Smooth muscle cell of trachea (primary cell): Measurements from ENCODE around the gene SLC29A2. TPM values are rescaled to one million over a fixed set of nuclear protein-coding genes. Genes with fewer than 3 reads are reported as not detected.

Source experiments
- total RNA-seq: library from RNA; depleted of rRNA; stranded (reverse); fragments of >200 nt; gene quantifications from 2 replicates; pipeline ENCODE4 v1.2.1, GENCODE V29; 2014

SLC29A2 gene
- 0.58 and 0.66 TPM in 2 replicates for total RNA-seq

GRCh38 chr11:66371627-66372415 lies at the start of gene SLC29A2:
Gene SLC29A2 (minus strand): TSS chr11:66371760. CDS start chr11:66371591, 169 bp downstream.

GRCh38 chr11:66420671-66421476 lies 49.3 kb upstream of the SLC29A2 start, which contains the start of gene NPAS4:
Gene NPAS4 (plus strand): TSS chr11:66421035. CDS start chr11:66421180, 145 bp downstream.

GRCh38 chr11:66347425-66348276 lies 23.9 kb downstream of the SLC29A2 start, which contains the start of gene B4GAT1:
Gene B4GAT1 (minus strand): TSS chr11:66347629. CDS start chr11:66347545, 84 bp downstream.

DNA sequence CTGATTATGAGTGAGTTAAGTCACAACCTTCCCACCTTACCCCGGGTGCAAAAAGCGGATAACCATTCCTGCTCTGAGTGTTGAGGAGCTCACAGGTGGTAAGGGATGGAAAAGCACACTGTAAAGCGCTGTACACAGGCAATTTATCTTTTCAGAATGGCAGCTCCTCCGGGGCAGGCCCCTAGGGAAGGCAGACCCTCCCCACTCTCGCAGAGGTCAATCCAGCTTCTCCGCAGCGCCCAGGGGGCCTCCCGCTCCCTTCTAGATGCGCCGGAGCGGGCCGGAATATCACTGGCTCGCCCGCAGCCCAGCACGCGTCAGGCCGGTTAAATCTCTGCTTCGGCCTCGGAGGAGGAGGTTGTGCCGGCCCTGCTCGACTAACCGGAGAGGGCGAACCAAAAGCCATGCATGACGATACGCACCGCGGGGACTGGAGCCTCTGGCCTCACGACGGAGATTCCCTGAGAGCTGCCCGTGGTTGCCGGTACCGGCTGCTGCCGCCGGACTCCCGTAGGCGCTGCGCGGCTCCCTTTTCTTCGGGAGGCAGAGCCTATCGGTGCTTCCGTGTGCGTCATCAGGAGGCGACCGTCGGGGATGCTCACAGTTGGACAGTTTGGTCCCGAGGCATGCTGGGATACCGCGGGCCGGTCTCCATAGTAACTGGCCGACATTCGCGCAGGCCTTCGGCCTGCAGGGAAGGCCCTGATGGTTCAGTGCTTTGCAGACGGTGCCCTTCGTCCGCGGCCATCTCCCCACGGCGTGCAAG lies 26.8 kb downstream of the SLC29A2 start, which contains the start of gene BRMS1:
BRMS1 (minus strand) TSS at position 555 of the 766 bp plus-strand sequence. CDS start 2,870 bp downstream, outside the sequence.

GRCh38 chr11:66336234-66337102 lies 35.1 kb downstream of the SLC29A2 start, which contains the start of gene RIN1:
Gene RIN1 (minus strand): TSS chr11:66336434. CDS start chr11:66336402, 32 bp downstream.

DNA sequence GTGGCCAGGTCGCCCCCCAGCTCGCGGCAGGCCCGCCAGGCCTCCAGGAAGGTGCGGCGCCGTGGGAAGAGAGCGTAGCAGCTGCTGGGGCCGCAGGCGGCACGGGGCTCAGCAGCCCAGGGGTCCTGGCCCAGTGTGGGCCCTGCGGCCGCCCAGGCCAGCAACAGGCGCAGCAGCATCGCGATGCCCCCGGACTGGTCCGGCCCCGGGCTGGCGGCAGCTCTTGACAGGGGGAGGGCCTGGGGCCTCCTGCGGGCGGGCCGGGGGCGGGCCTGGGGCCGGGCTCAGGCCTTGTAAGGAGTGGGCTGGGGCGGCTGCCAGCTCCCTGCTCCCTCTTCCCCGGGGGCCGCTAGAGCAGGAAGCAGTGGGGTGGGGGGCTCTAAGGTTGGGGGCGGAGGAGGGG lies 54.7 kb downstream of the SLC29A2 start, which contains the start of gene CD248:
CD248 (minus strand) TSS at position 196 of the 403 bp plus-strand sequence; CDS start at position 179, 17 bp downstream.

Other genes starting within 250 kb of the SLC29A2 start
- gene KLC2, start 114.1 kb downstream of the SLC29A2 start, total RNA-seq, result 10.5 and 25.1 TPM in 2 replicates
- 103 and 130 TPM in 2 replicates for gene RAB1B, start 103.1 kb downstream of the SLC29A2 start, total RNA-seq
- gene CNIH2, start 93.6 kb downstream of the SLC29A2 start, total RNA-seq, result 0.15 and 0.17 TPM in 2 replicates
- 143 and 179 TPM in 2 replicates for gene YIF1A, start 82.6 kb downstream of the SLC29A2 start, total RNA-seq
- gene TMEM151A, start 79.9 kb downstream of the SLC29A2 start, total RNA-seq, result 0.66 TPM in 1 of 2 replicates, not detected in the other
- 341 and 371 TPM in 2 replicates for gene CD248, start 54.7 kb downstream of the SLC29A2 start, total RNA-seq
- gene RIN1, start 35.3 kb downstream of the SLC29A2 start, total RNA-seq, result 44.8 and 54.4 TPM in 2 replicates
- 36.9 and 65.2 TPM in 2 replicates for gene BRMS1, start 26.7 kb downstream of the SLC29A2 start, total RNA-seq
- gene B4GAT1, start 24.1 kb downstream of the SLC29A2 start, total RNA-seq, result 41.3 and 58.1 TPM in 2 replicates
- gene NPAS4, start 49.3 kb upstream of the SLC29A2 start, total RNA-seq, result 0.29 TPM in 1 of 2 replicates, not detected in the other
- 37.1 and 69.4 TPM in 2 replicates for gene MRPL11, start 67.1 kb upstream of the SLC29A2 start, total RNA-seq
- gene PELI3, start 95.1 kb upstream of the SLC29A2 start, total RNA-seq, result 15.3 and 28.0 TPM in 2 replicates
- 40.1 and 58.4 TPM in 2 replicates for gene DPP3, start 108.7 kb upstream of the SLC29A2 start, total RNA-seq
- gene BBS1, start 138.9 kb upstream of the SLC29A2 start, total RNA-seq, result 32.9 and 45.7 TPM in 2 replicates
- 10.6 and 21.3 TPM in 2 replicates for gene ZDHHC24, start 174.3 kb upstream of the SLC29A2 start, total RNA-seq
- gene ACTN3, start 175.1 kb upstream of the SLC29A2 start, total RNA-seq, result 0.17 TPM in 1 of 2 replicates, not detected in the other
- gene CTSF, start 196.8 kb upstream of the SLC29A2 start, total RNA-seq, result 15.0 and 59.5 TPM in 2 replicates
- gene CCDC87, start 221.3 kb upstream of the SLC29A2 start, total RNA-seq, result 0.29 and 1.2 TPM in 2 replicates
- 68.2 and 80.9 TPM in 2 replicates for gene CCS, start 221.4 kb upstream of the SLC29A2 start, total RNA-seq
- 30.6 and 31.6 TPM in 2 replicates for gene RBM14, start 244.9 kb upstream of the SLC29A2 start, total RNA-seq